Omental fat pad (tissue), 4 donors: Measurements from ENCODE around the gene CD200R1L. TPM values are rescaled to one million over a fixed set of nuclear protein-coding genes. Genes with fewer than 3 reads are reported as not detected.
A peak's percentile ranks its signal among the peaks of the same experiment; 100 is the strongest.

Source experiments
- ATAC-seq: fragments of 150-250 bp; one replicate; pipeline ENCODE4 v1.9.1; 2016; ENCODE audit warnings: mild to moderate bottlenecking, moderate library complexity; ENCODE audit not compliant: low FRiP score
- DNase-seq: peaks from one replicate; pipeline ENCODE4 v3.0.0-alpha.2; 2019; ENCODE audit warnings: low spot score
- CTCF ChIP-seq, 3 donors: fragments of 450-650 bp; IDR thresholded peaks; one replicate each; pipeline ENCODE4 v1.5.1; 2016 to 2017; ENCODE audit warnings: antibody characterized with exemption in 3 of 3, mild to moderate bottlenecking in 3 of 3, moderate library complexity in 2 of 3
- total RNA-seq, 4 donors: library from RNA; depleted of rRNA; stranded (reverse); fragments of >200 nt; gene quantifications; one replicate each; pipeline ENCODE4 v1.1.0, GENCODE V29; 2016

The CD200R1L gene
- total RNA-seq, 4 donors from 2014 or later, result not detected

- no peak for TF ChIP-seq CTCF (IDR thresholded peaks at IDR 0.05)
- no peak for ATAC-seq
These were observed 69.8 kb downstream of the CD200R1L start for GRCh38 chr3:112776836-112777235.

GRCh38 chr3:112776000-112776399, 70.7 kb downstream of the CD200R1L start:
- ATAC-seq, result peak; percentile 16
- no peak for DNase-seq
- no peak for TF ChIP-seq CTCF (IDR thresholded peaks at IDR 0.05)

More at GRCh38 chr3:112776836-112777235, 69.8 kb downstream of the CD200R1L start:
- DNase-seq, result no peak

GRCh38 chr3:112775011-112775742, 71.5 kb downstream of the CD200R1L start:
- peak; percentile 26 for ATAC-seq
- TF ChIP-seq CTCF (IDR thresholded peaks at IDR 0.05), result no peak
- DNase-seq, result no peak

DNA sequence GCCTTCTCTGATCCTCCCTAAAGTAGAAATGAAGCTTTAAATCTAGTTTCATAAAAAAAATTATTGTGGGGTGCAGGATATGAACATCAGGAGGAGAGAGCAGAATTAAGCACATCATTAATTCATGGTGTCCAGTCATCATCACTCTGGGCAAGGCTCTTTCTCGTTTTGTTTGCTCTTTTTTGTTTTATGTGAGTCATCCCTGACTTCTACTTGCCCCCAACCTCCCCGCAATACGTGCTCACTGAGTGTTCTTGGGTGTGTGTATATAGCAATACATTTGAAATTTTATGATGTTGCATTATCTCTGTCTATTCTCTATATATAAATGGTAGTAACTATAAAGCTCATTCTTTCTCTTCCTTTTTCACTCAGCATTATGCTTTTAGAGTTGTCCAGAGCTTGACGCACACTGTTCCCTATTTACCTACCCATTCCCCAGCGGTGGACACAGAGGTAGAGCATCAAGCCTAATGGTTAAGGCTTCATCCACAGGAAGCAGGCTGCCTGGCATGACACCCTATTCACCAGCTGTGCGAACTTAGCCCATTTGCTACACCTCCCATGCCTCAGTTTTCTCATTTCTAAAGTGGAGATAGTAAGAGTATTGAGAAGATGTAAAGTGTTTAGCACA, 72.3 kb downstream of the CD200R1L start:
- TF ChIP-seq CTCF (IDR thresholded peaks at IDR 0.05), result no peak
- DNase-seq, result no peak
- no peak for ATAC-seq

- no peak for TF ChIP-seq CTCF (IDR thresholded peaks at IDR 0.05)
- ATAC-seq (no peak), DNase-seq (no peak)
These were observed 72.8 kb downstream of the CD200R1L start for GRCh38 chr3:112773864-112774263.

DNA sequence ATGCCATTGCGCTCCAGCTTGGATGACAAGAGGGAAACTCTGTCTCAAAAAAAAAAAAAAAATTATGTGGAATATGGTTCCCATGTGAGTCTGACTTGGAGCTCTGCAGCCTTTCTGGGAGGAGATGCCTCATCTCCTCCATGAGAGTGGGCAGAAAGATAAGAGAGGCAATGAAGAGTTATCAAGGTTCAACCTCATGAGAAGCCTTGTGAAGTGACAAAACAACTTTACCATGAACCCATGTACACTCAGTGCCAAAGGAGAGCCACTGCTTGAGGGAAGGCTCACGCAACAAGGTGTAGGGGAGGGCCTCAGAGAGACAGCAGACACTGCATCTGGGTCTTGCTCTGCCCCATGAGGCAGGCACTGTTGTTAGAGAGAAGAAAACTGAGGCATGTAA, 75.7 kb downstream of the CD200R1L start:
- DNase-seq, result no peak
- no peak for ATAC-seq
- TF ChIP-seq CTCF (IDR thresholded peaks at IDR 0.05), result no peak
